ENCODE results near the gene FNDC5. TPM values are rescaled to one million over a fixed set of nuclear protein-coding genes. Genes with fewer than 3 reads are reported as not detected.

Gene FNDC5
- polyA plus RNA-seq, 1 of the 3 experiments (the other 2 are of a cell fraction): 0.59 TPM

DNA sequence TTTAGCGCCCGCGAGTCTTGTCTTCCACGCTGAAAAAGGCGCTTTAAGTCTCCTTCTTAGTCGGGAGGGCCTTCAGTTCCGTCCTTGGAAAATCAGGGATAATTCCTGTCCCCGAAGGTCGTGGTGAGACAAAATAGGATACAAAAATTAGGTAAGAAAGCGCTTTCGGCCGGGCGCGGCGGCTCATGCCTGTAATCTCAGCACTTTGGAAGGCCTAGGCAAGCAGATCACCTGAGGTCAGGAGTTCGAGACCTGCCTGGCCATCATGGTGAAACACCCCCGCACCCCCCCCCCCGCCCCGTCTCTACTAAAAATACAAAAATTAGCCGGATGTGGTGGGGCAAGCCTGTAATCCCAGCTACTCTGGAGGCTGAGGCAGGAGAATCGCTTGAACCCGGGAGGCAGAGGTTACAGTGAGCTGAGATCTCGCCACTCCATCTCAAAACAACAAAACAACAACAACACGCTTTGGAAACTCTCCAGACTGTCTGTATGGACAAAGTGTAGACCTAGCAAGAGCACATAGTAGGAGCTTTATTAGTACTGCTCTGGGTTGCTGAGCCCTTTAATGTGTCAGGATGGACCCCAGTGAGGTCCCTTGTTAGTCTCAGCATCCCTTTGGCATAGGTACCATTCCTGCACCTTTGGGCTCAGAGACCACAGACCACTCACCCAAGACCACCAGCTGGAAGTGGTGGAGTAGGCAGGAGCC is 31.3 kb upstream of the FNDC5 start:
- H3K36me3 ChIP-seq (replicated peaks in 1 of 2; ENCODE audit: control insufficient read depth in 1 of 2, insufficient read depth in 2 of 2, low read length in 1 of 2): no peaks in the 10 kb centered on the region
- H3K9me2 ChIP-seq: no peaks in the 10 kb centered on the region
- DNase-seq: no peak
- H4K20me1 ChIP-seq (ENCODE audit: insufficient read depth): no peaks in the 10 kb centered on the region
- H3K4me3 ChIP-seq (ENCODE audit: low read depth in 2 of 2, low read length in 1 of 2): peak overlapping the region; percentile 58 to 77
- TF ChIP-seq MXI1 (IDR thresholded peaks at IDR 0.05; ENCODE audit: low read depth, low read length): no peak
- TF ChIP-seq, protein P1, sequence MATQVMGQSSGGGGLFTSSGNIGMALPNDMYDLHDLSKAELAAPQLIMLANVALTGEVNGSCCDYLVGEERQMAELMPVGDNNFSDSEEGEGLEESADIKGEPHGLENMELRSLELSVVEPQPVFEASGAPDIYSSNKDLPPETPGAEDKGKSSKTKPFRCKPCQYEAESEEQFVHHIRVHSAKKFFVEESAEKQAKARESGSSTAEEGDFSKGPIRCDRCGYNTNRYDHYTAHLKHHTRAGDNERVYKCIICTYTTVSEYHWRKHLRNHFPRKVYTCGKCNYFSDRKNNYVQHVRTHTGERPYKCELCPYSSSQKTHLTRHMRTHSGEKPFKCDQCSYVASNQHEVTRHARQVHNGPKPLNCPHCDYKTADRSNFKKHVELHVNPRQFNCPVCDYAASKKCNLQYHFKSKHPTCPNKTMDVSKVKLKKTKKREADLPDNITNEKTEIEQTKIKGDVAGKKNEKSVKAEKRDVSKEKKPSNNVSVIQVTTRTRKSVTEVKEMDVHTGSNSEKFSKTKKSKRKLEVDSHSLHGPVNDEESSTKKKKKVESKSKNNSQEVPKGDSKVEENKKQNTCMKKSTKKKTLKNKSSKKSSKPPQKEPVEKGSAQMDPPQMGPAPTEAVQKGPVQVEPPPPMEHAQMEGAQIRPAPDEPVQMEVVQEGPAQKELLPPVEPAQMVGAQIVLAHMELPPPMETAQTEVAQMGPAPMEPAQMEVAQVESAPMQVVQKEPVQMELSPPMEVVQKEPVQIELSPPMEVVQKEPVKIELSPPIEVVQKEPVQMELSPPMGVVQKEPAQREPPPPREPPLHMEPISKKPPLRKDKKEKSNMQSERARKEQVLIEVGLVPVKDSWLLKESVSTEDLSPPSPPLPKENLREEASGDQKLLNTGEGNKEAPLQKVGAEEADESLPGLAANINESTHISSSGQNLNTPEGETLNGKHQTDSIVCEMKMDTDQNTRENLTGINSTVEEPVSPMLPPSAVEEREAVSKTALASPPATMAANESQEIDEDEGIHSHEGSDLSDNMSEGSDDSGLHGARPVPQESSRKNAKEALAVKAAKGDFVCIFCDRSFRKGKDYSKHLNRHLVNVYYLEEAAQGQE (IDR thresholded peaks at IDR 0.05; ENCODE audit: low read depth, low read length): no peak
- no peak for TF ChIP-seq GATA2 (CRISPR knock-in tag; IDR thresholded peaks at IDR 0.05)
- TF ChIP-seq, protein P2, sequence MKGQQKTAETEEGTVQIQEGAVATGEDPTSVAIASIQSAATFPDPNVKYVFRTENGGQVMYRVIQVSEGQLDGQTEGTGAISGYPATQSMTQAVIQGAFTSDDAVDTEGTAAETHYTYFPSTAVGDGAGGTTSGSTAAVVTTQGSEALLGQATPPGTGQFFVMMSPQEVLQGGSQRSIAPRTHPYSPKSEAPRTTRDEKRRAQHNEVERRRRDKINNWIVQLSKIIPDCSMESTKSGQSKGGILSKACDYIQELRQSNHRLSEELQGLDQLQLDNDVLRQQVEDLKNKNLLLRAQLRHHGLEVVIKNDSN (IDR thresholded peaks at IDR 0.05; ENCODE audit: borderline replicate concordance, low read depth): no peak
- H3K4me1 ChIP-seq (ENCODE audit: control insufficient read depth in 1 of 2, insufficient read depth in 2 of 2, low read depth in 1 of 2, low read length in 1 of 2): peaks cover 0 to 11% of the 10 kb centered on the region in 2 experiments; a peak in 1 of 4 replicates
- 20% methylated on average over 20 of the region's 24 CpGs for WGBS (ENCODE audit: low lambda C conversion rate)
- no peaks in the 10 kb centered on the region for H3K79me2 ChIP-seq (ENCODE audit: insufficient read depth)
- no peak overlapping the region for H3K27ac ChIP-seq (ENCODE audit: low read depth in 2 of 2, low read length in 1 of 2)
- H3K9ac ChIP-seq: peak overlapping the region; percentile 73
- peak overlapping the region; percentile 86 for H3K4me2 ChIP-seq
- ChIA-PET POLR2A (interaction anchor here (0.7 kb wide), 1 partner anchor 10 kb away, joined by 3 read pairs; no protein-coding TSS in a partner anchor), CTCF (interaction anchor here (0.8 to 2.2 kb wide), 7 partner anchors 9 to 184 kb away, joined by 3 to 8 read pairs (median 3); no protein-coding TSS in a partner anchor)
- peaks cover 7% of the 10 kb centered on the region; the same call in 1 of the 2 replicates for H3K27me3 ChIP-seq (ENCODE audit: insufficient read depth)
- H2AFZ ChIP-seq (ENCODE audit: low read depth): peak overlapping the region; percentile 98
- no peaks in the 10 kb centered on the region for H3K9me3 ChIP-seq
- no peaks in the 10 kb centered on the region for H3F3A ChIP-seq (replicated peaks; ENCODE audit: insufficient read depth)

DNA sequence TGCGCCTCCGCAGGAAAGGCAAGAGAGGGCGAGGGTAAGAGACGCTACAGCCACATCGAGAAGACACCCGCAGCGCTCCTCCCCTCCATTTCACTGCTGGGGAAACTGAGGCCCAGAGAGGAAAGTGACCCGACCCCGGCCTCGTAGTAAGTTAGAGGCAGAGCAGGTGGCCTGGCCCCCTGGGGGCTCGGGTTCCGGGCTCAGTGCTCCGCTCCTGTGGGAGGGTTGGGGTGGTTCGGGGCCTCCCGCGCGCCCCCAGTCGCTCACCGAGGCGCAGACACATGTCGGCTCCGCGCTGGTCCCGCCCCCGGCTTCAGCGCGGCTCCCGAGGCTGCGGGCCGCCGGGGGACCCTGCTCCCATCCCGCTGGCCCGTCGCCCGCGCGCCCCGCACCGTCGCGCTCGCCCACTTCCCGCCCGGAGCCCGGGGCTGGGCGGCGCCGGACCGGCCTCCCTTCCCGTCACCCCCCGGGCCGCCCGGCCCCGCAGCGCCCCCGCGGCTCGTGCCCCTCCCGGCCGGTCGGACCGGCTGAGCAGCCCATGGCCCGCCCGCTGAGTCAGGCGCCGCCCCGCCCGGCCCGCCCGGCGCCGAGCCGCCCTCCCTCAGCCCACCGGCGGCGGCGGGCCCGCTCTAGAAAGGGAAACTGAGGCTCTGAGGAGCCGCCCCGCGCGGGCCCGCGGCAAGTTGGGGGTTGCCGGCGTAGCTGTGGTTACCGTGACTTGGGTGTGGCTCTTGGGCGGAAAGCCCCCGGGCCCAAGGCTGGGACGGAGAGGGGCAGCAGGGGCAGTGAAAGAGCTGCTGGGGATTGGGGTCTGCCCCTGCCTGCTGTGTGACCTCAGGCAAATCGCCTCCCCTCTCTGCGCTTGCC is 30.5 kb upstream of the FNDC5 start, which contains the start of gene TMEM54:
Gene TMEM54, minus strand, starts transcription at position 434 of the 867 bp plus-strand sequence. Its CDS starts 151 bp downstream, at position 283.
- Histone ChIP-seq H3K4me1 (ENCODE audit: control insufficient read depth in 1 of 2, insufficient read depth in 2 of 2, low read depth in 1 of 2, low read length in 1 of 2) (peaks cover 0 to 11% of the 10 kb centered on the region in 2 experiments; a peak in 1 of 4 replicates), H3K4me3 (ENCODE audit: low read depth in 2 of 2, low read length in 1 of 2) (peak within 1 kb of the TSS; percentile 58 to 77), H3K79me2 (ENCODE audit: insufficient read depth) (no peaks in the 10 kb centered on the region), H3K9ac (peak within 1 kb of the TSS; percentile 73), H2AFZ (ENCODE audit: low read depth) (peak within 1 kb of the TSS; percentile 98), H3K9me3 (no peaks in the 10 kb centered on the region), H3F3A (replicated peaks; ENCODE audit: insufficient read depth) (no peaks in the 10 kb centered on the region), H3K4me2 (peak within 1 kb of the TSS; percentile 92), H3K27me3 (ENCODE audit: insufficient read depth) (peaks cover 7% of the 10 kb centered on the region; the same call in 1 of the 2 replicates), H3K27ac (ENCODE audit: low read depth in 2 of 2, low read length in 1 of 2) (no peak within 1 kb of the TSS), H3K36me3 (replicated peaks in 1 of 2; ENCODE audit: control insufficient read depth in 1 of 2, insufficient read depth in 2 of 2, low read length in 1 of 2) (no peaks in the 10 kb centered on the region), H4K20me1 (ENCODE audit: insufficient read depth) (no peaks in the 10 kb centered on the region), H3K9me2 (no peaks in the 10 kb centered on the region)
- peak; percentile 83 for DNase-seq
- ChIA-PET POLR2A (interaction anchor here (0.7 kb wide), 1 partner anchor 9 kb away, joined by 3 read pairs; no protein-coding TSS in a partner anchor), CTCF (interaction anchor here (0.8 to 2.6 kb wide), 9 partner anchors 8 to 185 kb away, joined by 3 to 14 read pairs (median 3); no protein-coding TSS in a partner anchor)
- WGBS (ENCODE audit: low lambda C conversion rate): 2% methylated on average over 10 of the region's 92 CpGs
- TF ChIP-seq MXI1 (IDR thresholded peaks at IDR 0.05; ENCODE audit: low read depth, low read length): no peak
- TF ChIP-seq, protein P2 (IDR thresholded peaks at IDR 0.05; ENCODE audit: borderline replicate concordance, low read depth): no peak
- TF ChIP-seq, protein P1 (IDR thresholded peaks at IDR 0.05; ENCODE audit: low read depth, low read length): no peak
- TF ChIP-seq, protein P3, sequence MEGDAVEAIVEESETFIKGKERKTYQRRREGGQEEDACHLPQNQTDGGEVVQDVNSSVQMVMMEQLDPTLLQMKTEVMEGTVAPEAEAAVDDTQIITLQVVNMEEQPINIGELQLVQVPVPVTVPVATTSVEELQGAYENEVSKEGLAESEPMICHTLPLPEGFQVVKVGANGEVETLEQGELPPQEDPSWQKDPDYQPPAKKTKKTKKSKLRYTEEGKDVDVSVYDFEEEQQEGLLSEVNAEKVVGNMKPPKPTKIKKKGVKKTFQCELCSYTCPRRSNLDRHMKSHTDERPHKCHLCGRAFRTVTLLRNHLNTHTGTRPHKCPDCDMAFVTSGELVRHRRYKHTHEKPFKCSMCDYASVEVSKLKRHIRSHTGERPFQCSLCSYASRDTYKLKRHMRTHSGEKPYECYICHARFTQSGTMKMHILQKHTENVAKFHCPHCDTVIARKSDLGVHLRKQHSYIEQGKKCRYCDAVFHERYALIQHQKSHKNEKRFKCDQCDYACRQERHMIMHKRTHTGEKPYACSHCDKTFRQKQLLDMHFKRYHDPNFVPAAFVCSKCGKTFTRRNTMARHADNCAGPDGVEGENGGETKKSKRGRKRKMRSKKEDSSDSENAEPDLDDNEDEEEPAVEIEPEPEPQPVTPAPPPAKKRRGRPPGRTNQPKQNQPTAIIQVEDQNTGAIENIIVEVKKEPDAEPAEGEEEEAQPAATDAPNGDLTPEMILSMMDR (IDR thresholded peaks at IDR 0.05): peak; percentile 6; the same call in 1 of the 2 replicates
- TF ChIP-seq TCF12 (IDR thresholded peaks at IDR 0.05): no peak
- TF ChIP-seq, protein P4, sequence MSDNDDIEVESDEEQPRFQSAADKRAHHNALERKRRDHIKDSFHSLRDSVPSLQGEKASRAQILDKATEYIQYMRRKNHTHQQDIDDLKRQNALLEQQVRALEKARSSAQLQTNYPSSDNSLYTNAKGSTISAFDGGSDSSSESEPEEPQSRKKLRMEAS (IDR thresholded peaks at IDR 0.05; ENCODE audit: low read depth): peak; percentile 34; the same call in 1 of the 2 replicates

Measured in SK-N-SH (cell line).